Measurements from ENCODE around the gene TRIAP1.

The TRIAP1 gene

GRCh38 chr12:120437735-120438494, 8.3 kb downstream of the TRIAP1 start, which contains the start of gene COX6A1:
TSS of gene COX6A1 (plus strand) at chr12:120438113. CDS start at chr12:120438127, 14 bp downstream.
- peak within 1 kb of the TSS; percentile 76 for H3K4me3 ChIP-seq (ENCODE audit: low read depth, low read length)
- DNase-seq (ENCODE audit: low read depth), result peak; percentile 88

- DNase-seq (ENCODE audit: low read depth), result no peak
- no peak overlapping the region for H3K4me3 ChIP-seq (ENCODE audit: low read depth, low read length)
Measured at GRCh38 chr12:120432772-120433525, 13.2 kb downstream of the TRIAP1 start.

DNA sequence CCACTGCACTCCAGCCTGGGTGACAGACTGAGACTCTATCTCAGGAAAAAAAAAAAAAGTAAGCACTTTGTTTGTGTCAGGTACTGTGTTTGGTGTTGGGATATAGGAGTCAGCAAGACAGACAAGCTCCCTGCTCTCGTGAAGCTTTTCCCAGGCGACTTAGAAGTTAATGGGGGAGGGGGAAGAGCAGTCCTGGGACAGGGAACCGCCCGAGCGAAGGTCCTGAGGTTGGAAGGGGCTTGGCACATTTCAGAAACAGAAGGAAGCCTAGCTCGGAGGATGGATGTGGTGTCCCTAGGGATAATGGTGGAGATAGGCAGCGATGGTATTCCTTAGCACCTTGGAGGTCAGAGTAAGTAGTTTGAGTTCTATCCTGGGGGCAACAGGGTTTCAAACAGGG, 16.8 kb downstream of the TRIAP1 start:
- H3K4me3 ChIP-seq (ENCODE audit: low read depth, low read length), result no peak overlapping the region
- DNase-seq (ENCODE audit: low read depth), result no peak

DNA sequence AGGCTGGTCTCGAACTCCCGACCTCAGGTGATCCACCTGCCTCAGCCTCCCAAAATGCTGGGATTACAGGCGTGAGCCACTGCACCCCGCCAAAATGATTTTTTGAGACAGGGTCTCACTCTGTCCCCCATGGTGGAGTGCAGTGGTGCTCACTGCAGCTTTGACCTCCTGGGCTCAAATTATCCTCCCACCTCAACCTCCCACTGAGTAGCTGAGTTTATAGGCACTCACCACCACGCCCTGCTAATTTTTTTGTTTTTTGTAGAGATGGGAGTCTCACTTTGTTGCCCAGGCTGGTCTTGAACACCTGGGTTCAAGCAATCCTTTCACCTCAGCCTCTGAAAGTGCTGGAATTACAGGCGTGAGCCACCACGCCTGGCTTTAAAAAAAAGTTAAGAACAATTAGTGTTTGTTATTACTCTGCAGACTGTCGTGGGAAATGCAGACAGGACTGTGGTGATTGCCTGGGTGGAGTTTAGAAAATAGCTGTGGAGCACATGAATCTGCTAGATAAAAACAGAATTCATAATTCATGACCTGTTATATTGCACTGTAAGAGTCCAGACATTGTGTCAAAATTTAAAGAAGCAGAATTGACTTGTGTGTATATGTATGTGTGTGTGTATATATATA, 17.5 kb downstream of the TRIAP1 start:
- no peak for DNase-seq (ENCODE audit: low read depth)
- H3K4me3 ChIP-seq (ENCODE audit: low read depth, low read length), result no peak overlapping the region

DNA sequence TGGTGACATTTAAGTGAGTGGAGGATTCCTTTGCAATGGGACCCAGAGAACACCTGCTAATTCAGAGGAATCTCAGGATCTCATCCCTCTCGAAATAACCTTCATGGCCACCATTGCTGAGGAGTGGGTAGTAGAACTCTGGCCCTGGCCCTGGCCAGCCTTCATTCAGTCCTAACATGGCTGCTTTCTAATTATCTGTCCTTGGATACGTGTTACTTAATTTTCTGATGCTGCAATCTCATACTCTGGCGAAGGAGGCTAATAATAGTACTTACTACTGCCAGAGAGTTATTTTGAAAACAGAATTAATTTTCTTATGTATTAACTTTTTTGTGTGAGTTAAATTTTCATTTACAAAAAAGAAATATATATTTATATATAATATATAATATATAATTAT, 20.4 kb downstream of the TRIAP1 start:
- DNase-seq (ENCODE audit: low read depth), result no peak

DNA sequence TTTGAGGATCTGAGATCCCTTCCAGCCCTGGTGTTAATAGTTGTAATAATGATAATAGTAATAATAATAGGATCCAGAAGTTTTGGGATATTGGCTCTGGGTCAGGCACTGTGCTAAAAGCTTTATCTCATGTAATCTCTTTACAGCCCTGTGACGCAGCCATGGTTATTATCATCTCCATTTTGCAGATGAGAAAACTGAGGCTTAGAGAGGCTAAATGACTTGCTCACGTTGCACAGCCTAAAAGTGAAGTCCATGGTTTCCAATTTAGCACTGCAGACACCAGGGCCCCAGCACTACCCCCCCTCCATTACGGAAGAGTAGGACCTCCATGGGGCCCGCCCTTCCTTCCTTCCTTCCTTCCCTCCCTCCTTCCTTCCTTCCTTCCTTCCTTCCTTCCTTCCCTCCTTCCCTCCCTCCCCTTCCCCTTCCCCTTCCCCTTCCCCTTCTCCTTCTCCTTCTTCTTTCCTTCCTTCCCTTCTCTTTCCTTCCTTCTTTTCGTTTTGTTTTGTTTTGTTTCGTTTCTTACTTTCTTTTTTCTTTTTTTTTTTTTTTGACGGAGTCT, 23.2 kb downstream of the TRIAP1 start:
- DNase-seq (ENCODE audit: low read depth), result no peak
- H3K4me3 ChIP-seq (ENCODE audit: low read depth, low read length), result no peak overlapping the region

More for the DNA sequence above, 20.4 kb downstream of the TRIAP1 start:
- no peak overlapping the region for H3K4me3 ChIP-seq (ENCODE audit: low read depth, low read length)

DNA sequence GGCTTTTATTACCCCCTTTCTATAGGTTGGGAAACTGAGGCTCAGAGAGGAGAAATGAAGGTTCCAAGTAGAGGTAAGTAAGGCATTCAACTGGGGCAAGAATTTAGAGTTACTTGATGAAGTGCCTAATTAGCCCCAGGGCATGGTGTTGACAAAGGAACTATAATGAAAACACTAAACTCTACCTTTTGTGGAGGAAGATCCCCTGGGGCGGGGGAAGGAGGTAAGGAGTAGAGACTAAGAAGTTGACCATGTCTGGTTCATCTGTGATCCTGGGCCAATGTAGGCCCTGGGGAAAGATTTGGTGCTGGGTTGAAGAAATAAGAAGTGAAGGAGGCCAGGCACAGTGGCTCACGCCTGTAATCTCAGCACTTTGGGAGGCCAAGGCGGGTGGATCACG, 24.5 kb downstream of the TRIAP1 start:
- DNase-seq (ENCODE audit: low read depth), result no peak

DNA sequence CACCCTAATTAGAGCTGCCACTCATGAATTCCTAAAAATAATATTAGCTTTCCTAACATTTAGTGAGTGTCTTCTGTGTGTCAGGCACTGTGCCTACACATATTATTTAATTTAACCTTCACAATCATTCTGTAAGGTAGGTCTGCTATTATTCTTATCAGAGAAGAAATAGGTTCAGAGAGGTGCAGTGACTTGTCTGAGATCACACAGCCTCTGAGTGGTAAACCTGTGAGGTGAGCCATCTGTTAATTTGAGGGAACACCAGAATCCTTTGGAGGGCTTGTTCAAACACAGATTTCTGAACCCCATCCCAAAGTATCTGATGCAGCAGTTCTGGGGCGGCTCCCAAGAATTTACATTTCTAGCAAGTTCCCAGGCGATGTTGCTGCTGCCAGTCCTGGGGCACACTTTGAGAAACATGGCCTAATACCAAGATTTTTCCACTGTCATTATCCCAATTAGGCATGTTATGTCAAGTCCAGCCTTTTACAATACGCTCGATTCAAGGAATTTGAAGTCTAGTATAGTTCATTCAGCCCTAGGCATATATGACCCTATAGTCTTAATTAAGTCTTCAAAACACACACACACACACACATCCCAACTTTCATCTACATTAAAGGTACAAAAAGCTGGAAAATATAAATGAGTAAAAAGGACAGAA, 28.1 kb downstream of the TRIAP1 start:
- no peak for DNase-seq (ENCODE audit: low read depth)
- no peak overlapping the region for H3K4me3 ChIP-seq (ENCODE audit: low read depth, low read length)

More for the DNA sequence above, 24.5 kb downstream of the TRIAP1 start:
- H3K4me3 ChIP-seq (ENCODE audit: low read depth, low read length), result no peak overlapping the region

GRCh38 chr12:120416490-120417216, 29.5 kb downstream of the TRIAP1 start:
- DNase-seq (ENCODE audit: low read depth), result no peak
- H3K4me3 ChIP-seq (ENCODE audit: low read depth, low read length), result no peak overlapping the region

- DNase-seq (ENCODE audit: low read depth), result no peak
- H3K4me3 ChIP-seq (ENCODE audit: low read depth, low read length), result no peak overlapping the region
Measured at GRCh38 chr12:120413901-120414695, 32.1 kb downstream of the TRIAP1 start.

DNA sequence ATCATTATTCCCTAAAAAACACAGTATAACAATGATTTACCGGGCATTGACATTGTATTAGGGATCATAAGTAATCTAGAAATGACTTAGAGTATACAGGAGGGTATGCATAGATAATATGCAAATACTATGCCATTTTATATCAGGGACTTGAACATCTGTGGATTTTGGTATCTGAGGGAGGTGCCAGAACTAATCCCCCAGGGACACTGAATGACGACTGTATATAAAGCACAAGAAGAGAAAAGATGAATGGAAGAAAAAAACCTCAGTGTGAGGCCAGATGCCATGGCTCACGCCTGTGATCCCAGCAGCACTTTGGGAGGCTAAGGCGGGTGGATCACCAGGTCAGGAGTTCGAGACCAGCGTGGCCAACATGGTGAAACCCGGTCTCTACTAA, 33.8 kb downstream of the TRIAP1 start:
- no peak overlapping the region for H3K4me3 ChIP-seq (ENCODE audit: low read depth, low read length)
- DNase-seq (ENCODE audit: low read depth), result no peak

DNA sequence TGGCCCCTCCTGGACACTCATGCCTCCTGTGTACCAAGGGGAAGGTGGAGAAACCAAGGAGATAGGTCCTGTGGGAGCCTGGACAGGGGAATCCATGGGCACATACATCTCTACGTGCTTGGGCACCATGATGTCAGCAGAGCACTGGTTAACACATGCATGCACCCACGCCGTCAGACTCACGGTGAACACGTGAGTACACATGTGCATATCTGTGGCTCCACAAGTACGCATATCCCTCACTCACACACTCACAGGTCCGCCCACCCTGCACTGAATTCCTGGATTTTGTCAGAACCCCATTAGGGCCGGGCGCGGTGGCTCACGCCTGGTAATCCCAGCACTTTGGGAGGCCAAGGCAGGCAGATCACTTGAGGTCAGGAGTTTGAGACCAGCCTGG, 37.4 kb downstream of the TRIAP1 start:
- DNase-seq (ENCODE audit: low read depth), result no peak
- H3K4me3 ChIP-seq (ENCODE audit: low read depth, low read length), result no peak overlapping the region

- DNase-seq (ENCODE audit: low read depth), result no peak
Measured at GRCh38 chr12:120406553-120406952, 39.6 kb downstream of the TRIAP1 start.

DNA sequence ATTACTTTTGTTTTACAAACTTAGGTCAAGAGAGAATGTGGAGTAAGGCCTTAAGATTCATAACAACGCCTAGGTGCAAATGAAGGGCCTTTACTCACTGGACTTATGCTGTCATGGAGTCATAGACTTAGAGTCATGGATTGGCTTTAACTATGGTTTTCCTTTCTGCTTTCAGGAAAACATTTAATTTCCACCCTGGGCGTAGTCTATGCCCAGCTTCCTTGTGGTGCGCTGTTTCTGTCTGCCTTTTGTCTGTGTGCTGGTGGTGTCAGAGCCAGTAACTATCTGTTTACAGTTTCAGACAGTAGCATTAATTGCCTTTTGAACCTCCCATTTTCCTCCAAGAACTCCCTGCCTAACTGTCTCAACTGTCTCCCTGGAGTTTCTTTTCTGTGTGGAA, 40.1 kb downstream of the TRIAP1 start:
- no peak overlapping the region for H3K4me3 ChIP-seq (ENCODE audit: low read depth, low read length)

More at GRCh38 chr12:120406553-120406952, 39.6 kb downstream of the TRIAP1 start:
- H3K4me3 ChIP-seq (ENCODE audit: low read depth, low read length), result no peak overlapping the region

GRCh38 chr12:120404271-120404670, 41.9 kb downstream of the TRIAP1 start:
- no peak overlapping the region for H3K4me3 ChIP-seq (ENCODE audit: low read depth, low read length)
- no peak for DNase-seq (ENCODE audit: low read depth)

More for the DNA sequence above, 40.1 kb downstream of the TRIAP1 start:
- no peak for DNase-seq (ENCODE audit: low read depth)

DNA sequence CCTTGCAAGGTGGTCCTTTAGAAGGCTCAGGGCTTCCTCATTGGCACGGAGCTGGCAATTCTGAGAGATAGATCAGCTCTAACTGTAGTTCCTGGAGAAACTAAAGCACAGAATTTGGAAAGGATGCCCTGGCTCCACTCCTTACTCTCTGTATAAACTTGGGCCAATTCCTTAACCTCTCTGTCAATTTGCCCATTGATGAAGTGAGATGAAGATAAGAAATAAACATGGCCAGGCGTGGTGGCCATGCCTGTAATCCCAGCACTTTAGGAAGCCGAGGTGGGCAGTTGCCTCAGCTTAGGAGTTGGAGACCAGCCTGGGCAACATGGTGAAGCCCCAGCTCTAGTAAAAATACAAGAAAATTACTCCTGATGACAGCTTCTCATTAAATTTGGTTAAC, 42.3 kb downstream of the TRIAP1 start:
- no peak overlapping the region for H3K4me3 ChIP-seq (ENCODE audit: low read depth, low read length)

DNA sequence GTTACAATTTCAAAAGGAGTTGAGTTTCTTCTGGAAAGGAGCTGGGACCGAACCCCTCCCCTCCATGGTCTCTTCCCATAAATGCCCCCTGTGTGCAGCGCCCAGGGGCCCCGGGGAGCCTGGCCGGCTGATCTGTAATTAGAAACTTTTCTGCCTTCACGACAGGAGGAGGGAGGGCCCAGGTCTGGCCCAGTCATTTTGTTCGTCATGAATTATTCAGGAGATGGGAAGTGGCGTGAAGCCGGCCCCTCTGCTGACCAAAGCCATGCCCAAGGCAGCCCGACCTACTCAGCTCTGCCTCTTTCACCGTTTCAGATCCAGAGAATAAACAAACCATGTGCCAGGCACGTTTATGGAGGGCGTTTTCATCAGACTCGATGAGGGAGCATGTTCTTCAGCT, 44.0 kb downstream of the TRIAP1 start:
- DNase-seq (ENCODE audit: low read depth), result no peak
- H3K4me3 ChIP-seq (ENCODE audit: low read depth, low read length), result no peak overlapping the region

More for the DNA sequence above, 42.3 kb downstream of the TRIAP1 start:
- DNase-seq (ENCODE audit: low read depth), result no peak

DNA sequence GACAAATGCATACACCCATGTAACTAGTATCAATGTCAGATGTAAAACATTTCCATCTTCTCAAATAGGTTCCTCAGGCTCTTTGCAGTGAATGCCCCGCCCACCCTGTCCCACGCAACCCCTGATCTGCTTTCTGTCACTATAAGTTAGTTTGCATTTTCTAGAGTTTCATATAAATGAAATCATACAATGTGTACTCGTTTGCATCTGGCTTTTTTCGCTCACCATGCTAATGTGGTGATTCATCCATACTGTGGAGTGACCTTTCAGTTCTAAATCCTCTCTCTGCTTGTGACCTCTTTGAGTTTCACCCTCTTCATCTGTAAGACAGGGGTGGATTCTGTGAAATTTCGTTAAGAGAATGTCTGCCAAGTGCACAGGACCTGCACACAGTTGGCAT, 46.7 kb downstream of the TRIAP1 start:
- no peak overlapping the region for H3K4me3 ChIP-seq (ENCODE audit: low read depth, low read length)
- peak; percentile 31 for DNase-seq (ENCODE audit: low read depth)
